ENCODE data around the gene CNOT6.

- no peak for TF ChIP-seq TAF1 (conservative IDR thresholded peaks at IDR 0.05)
- TF ChIP-seq CTCF (IDR thresholded peaks at IDR 0.05; ENCODE audit: low read depth, low read length, missing input control), result no peak
- no peak for TF ChIP-seq MAX (IDR thresholded peaks at IDR 0.05)
- TF ChIP-seq SP1 (IDR thresholded peaks at IDR 0.05), result no peak
Observed at GRCh38 chr5:180609386-180609785, 115.2 kb downstream of the CNOT6 start.
